Measurements from ENCODE around the gene ENTHD1.

Gene ENTHD1

DNA sequence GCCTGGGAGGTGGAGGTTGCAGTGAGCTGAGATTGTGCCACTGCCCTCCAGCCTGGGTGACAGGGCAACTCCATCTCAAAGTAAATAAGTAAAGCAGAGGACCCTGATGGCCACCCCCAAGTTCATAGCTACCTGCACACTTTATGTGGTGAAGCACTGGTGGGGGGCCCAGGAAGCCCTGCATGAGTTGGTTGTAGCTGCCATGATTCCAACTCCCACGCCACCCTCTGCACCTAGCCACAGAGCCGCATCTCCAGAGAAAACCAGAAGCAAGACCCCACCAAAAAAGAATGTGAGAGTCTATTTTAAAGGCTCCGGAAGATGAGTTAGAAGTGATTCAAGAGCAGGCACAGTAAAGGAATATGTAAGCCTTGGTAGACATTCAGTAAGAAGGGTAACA, 46.3 kb upstream of the ENTHD1 start:
- no peak for DNase-seq (ENCODE audit: low read depth)
- no peak overlapping the region for H3K4me3 ChIP-seq (ENCODE audit: low read depth, low read length)
- TF ChIP-seq, protein P1, sequence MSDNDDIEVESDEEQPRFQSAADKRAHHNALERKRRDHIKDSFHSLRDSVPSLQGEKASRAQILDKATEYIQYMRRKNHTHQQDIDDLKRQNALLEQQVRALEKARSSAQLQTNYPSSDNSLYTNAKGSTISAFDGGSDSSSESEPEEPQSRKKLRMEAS (IDR thresholded peaks at IDR 0.05; ENCODE audit: low read depth, low read length): no peak
- no peak for TF ChIP-seq MYC (IDR thresholded peaks at IDR 0.05; ENCODE audit: low read depth, low read length)

DNA sequence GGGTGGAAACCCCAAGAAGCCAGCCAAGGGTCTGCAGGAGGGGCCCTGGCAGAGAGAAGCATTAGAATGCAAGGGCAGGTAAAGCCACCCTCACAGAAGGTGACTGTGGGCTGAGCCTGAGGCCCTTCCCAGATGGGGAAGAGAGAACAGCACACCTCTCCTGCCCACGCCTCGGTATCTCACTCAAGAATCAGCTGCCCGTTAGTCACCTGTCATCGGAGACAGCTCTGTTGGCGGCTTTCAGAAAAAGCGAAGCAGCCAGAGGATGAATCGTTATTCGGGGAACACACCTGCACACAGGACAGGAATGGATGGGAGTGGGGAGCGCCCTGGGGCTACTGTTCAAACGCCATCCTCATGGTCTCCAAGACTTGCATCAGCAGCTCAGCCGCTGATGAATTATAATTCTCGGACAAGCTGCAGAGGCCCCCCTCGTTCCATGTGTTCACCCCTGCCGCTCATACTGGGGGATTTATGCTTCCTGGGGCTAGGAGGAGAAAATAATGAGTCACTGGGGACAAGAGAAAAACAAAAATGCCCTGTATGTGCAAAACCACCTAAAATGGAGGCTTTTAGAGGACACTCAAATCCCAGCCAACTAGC, 45.0 kb upstream of the ENTHD1 start:
- no peak overlapping the region for H3K4me3 ChIP-seq (ENCODE audit: low read depth, low read length)

DNA sequence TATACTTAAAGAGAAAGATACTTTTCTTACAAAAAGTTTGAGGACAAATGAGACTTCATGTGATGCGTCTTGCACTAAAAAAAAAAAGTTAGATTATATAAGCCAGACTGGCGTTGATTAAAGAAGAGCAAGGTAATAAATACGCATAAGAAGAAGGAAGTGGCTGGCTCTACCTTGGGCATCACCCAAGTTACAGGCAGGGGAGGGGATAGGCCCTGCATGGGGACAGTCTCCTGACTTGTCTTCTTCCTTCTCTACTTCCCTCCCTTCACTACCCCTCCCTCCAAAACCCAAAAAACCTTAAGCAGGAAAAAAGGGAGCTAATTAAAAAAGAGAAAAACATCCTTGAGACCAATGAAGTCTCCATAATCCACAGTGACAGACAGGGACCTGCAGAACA, 44.3 kb upstream of the ENTHD1 start:
- TF ChIP-seq, protein P2, sequence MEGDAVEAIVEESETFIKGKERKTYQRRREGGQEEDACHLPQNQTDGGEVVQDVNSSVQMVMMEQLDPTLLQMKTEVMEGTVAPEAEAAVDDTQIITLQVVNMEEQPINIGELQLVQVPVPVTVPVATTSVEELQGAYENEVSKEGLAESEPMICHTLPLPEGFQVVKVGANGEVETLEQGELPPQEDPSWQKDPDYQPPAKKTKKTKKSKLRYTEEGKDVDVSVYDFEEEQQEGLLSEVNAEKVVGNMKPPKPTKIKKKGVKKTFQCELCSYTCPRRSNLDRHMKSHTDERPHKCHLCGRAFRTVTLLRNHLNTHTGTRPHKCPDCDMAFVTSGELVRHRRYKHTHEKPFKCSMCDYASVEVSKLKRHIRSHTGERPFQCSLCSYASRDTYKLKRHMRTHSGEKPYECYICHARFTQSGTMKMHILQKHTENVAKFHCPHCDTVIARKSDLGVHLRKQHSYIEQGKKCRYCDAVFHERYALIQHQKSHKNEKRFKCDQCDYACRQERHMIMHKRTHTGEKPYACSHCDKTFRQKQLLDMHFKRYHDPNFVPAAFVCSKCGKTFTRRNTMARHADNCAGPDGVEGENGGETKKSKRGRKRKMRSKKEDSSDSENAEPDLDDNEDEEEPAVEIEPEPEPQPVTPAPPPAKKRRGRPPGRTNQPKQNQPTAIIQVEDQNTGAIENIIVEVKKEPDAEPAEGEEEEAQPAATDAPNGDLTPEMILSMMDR (IDR thresholded peaks at IDR 0.05; ENCODE audit: low read depth, low read length): no peak
- TF ChIP-seq, protein P1 (IDR thresholded peaks at IDR 0.05; ENCODE audit: low read depth, low read length): no peak
- TF ChIP-seq POLR2A (IDR thresholded peaks at IDR 0.05; ENCODE audit: extremely low read depth, insufficient read length) (no peak), MYC (IDR thresholded peaks at IDR 0.05; ENCODE audit: low read depth, low read length) (no peak)
- no peak overlapping the region for H3K4me3 ChIP-seq (ENCODE audit: low read depth, low read length)
- DNase-seq (ENCODE audit: low read depth): no peak

More for the DNA sequence above, 45.0 kb upstream of the ENTHD1 start:
- DNase-seq (ENCODE audit: low read depth): no peak
- TF ChIP-seq POLR2A (IDR thresholded peaks at IDR 0.05; ENCODE audit: extremely low read depth, insufficient read length): no peak
- TF ChIP-seq, protein P1 (IDR thresholded peaks at IDR 0.05; ENCODE audit: low read depth, low read length): no peak
- TF ChIP-seq, protein P2 (IDR thresholded peaks at IDR 0.05; ENCODE audit: low read depth, low read length): no peak
- no peak for TF ChIP-seq MYC (IDR thresholded peaks at IDR 0.05; ENCODE audit: low read depth, low read length)

DNA sequence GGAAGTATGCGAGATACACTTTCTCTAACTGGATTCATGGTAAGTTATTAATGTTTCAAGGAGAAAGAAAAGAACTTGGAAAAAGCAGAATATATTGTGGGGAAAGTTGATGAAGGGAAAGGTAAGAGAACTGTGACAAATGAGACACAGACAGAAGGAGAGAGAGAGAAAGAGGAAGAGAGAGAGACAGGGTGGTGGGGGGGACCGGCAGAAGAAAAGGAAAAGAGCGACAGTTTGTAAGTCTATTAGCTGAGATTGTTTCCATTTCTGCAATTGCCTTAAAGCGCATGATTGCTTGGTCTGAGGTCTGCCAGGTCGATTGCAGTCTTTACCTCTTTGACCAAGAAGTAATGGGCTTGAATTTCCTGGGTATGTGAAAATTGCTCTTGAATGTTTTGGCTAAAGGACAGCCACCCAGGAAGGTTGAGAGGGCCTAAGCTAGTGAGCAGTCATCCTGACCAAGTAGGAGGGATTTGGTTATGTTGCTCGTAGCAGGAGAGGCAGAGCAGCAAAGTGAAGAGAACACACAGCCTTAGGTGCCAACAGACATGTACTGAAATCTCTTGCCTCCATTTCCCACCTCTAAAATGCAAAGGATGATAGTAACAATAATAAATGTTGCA, 43.1 kb upstream of the ENTHD1 start:
- H3K4me3 ChIP-seq (ENCODE audit: low read depth, low read length): no peak overlapping the region
- DNase-seq (ENCODE audit: low read depth): no peak

DNA sequence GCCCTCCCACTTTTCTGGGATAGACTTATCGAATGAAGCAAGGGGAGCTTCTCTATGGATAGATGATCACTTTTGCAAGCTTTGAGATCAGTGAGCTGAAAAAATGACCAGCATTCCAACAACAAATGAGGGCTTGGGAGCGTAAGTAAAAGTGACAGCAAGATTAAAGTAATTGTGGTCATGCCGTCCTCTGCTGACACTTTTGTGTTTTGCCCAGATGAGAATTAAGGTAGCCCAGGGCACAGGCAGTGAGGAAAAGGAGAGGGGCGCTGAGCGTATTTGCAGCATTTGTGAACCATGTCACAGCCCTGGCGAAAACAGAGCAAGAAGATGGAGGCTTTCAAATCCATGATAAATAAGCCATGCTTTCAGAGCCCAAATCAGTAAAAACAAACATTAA, 42.1 kb upstream of the ENTHD1 start:
- DNase-seq (ENCODE audit: low read depth): no peak
- TF ChIP-seq, protein P1 (IDR thresholded peaks at IDR 0.05; ENCODE audit: low read depth, low read length): no peak
- TF ChIP-seq, protein P2 (IDR thresholded peaks at IDR 0.05; ENCODE audit: low read depth, low read length): no peak
- no peak overlapping the region for H3K4me3 ChIP-seq (ENCODE audit: low read depth, low read length)

More for the DNA sequence above, 43.1 kb upstream of the ENTHD1 start:
- TF ChIP-seq, protein P2 (IDR thresholded peaks at IDR 0.05; ENCODE audit: low read depth, low read length): no peak
- TF ChIP-seq MYC (IDR thresholded peaks at IDR 0.05; ENCODE audit: low read depth, low read length) (no peak), POLR2A (IDR thresholded peaks at IDR 0.05; ENCODE audit: extremely low read depth, insufficient read length) (no peak)
- TF ChIP-seq, protein P1 (IDR thresholded peaks at IDR 0.05; ENCODE audit: low read depth, low read length): no peak

DNA sequence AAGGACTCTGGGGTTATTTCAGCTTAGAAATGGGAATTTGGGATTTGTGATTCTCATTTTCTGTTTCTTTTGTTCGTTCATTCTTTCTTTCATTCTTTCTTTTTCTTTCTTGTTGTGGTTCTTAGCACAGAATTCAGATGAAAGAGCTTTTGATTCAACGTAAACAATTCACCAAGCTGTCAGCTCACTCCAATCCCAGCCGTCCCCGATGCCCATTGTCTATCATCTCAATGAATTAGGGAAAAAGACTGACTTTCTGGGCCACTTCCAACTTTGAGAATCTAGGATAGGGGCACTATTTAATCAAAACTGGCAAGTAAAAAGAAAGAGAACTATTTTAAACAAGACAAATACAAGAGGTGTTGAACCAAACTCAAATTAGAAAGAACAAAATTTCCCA, 41.6 kb upstream of the ENTHD1 start:
- no peak overlapping the region for H3K4me3 ChIP-seq (ENCODE audit: low read depth, low read length)
- DNase-seq (ENCODE audit: low read depth): no peak
- TF ChIP-seq, protein P1 (IDR thresholded peaks at IDR 0.05; ENCODE audit: low read depth, low read length): no peak
- TF ChIP-seq, protein P2 (IDR thresholded peaks at IDR 0.05; ENCODE audit: low read depth, low read length): no peak
- TF ChIP-seq MYC (IDR thresholded peaks at IDR 0.05; ENCODE audit: low read depth, low read length): no peak
- no peak for TF ChIP-seq POLR2A (IDR thresholded peaks at IDR 0.05; ENCODE audit: extremely low read depth, insufficient read length)

All from NB4 (cell line).